Keratinocyte (primary cell): ENCODE results near the gene AGER. TPM values are rescaled to one million over a fixed set of nuclear protein-coding genes. Genes with fewer than 3 reads are reported as not detected.
"Not testable (repeated sequence)": the region's sequence is repeated elsewhere in the genome, so short reads cannot be mapped to it uniquely, and the experiment has no call there.

ENCODE experiments used
- DNase-seq: peaks from one replicate; pipeline ENCODE4 v3.0.0-alpha.2; 2011; ENCODE audit warnings: low read depth, missing footprints, low spot score
- FAIRE-seq: peaks from 2 replicates; lab custom pipeline; 2011; peaks lifted over from hg19 to GRCh38; lab: Jason Lieb, UNC
- H2AFZ ChIP-seq: 2 replicates; pipeline ENCODE4 v1.6.0; 2012; ENCODE audit warnings: low read length, control low read depth, inconsistent platforms; ENCODE audit not compliant: control insufficient read depth
- H3K27ac ChIP-seq: 2 replicates; pipeline ENCODE4 v1.5.1; 2011; ENCODE audit warnings: low read length; ENCODE audit not compliant: control insufficient read depth, insufficient read depth
- H3K27me3 ChIP-seq: 3 replicates; pipeline ENCODE4 v1.6.0; 2011; ENCODE audit warnings: low read length; ENCODE audit not compliant: control insufficient read depth, insufficient read depth; ENCODE audit errors: extremely low read depth
- H3K36me3 ChIP-seq, 2 experiments: 2 replicates in 1 of 2; 3 replicates in 1 of 2; pipeline ENCODE4 v1.5.1; 2011; ENCODE audit warnings: low read length in 2 of 2, mild to moderate bottlenecking in 1 of 2; ENCODE audit not compliant: control insufficient read depth in 2 of 2, insufficient read depth in 2 of 2; ENCODE audit errors: extremely low read depth in 1 of 2
- H3K4me1 ChIP-seq: 3 replicates; pipeline ENCODE4 v1.5.1; 2011; ENCODE audit warnings: low read length; ENCODE audit not compliant: control insufficient read depth, insufficient read depth; ENCODE audit errors: extremely low read depth
- H3K4me2 ChIP-seq: 3 replicates; pipeline ENCODE4 v1.6.0; 2011; ENCODE audit warnings: low read depth, low read length; ENCODE audit not compliant: control insufficient read depth, insufficient read depth; ENCODE audit errors: extremely low read depth
- H3K4me3 ChIP-seq, 3 experiments: fragments of 200-600 bp in 1 of 3; sonication (generic) in 1 of 3; 2 replicates in 2 of 3; 3 replicates in 1 of 3; pipeline ENCODE4 v1.5.1; 2011 to 2016; ENCODE audit warnings: low read length in 3 of 3, mild to moderate bottlenecking in 3 of 3, control low read depth in 2 of 3, inconsistent platforms in 1 of 3, low read depth in 1 of 3, mixed read lengths in 1 of 3, mixed run types in 1 of 3, moderate library complexity in 1 of 3; ENCODE audit not compliant: control insufficient read depth in 2 of 3, insufficient read depth in 2 of 3; ENCODE audit errors: extremely low read depth in 1 of 3
- H3K79me2 ChIP-seq: 2 replicates; pipeline ENCODE4 v1.6.0; 2012; ENCODE audit warnings: low read length; ENCODE audit not compliant: control insufficient read depth, insufficient read depth
- H3K9ac ChIP-seq: 3 replicates; pipeline ENCODE4 v1.6.0; 2011; ENCODE audit warnings: low read length; ENCODE audit not compliant: control insufficient read depth, insufficient read depth; ENCODE audit errors: extremely low read depth
- H3K9me1 ChIP-seq: 3 replicates; pipeline ENCODE4 v1.6.0; 2011; ENCODE audit warnings: low read length; ENCODE audit not compliant: control insufficient read depth, insufficient read depth; ENCODE audit errors: extremely low read depth
- H3K9me3 ChIP-seq: 2 replicates; pipeline ENCODE4 v1.5.1; 2012; ENCODE audit warnings: low read depth, low read length; ENCODE audit not compliant: control insufficient read depth
- H4K20me1 ChIP-seq: 3 replicates; pipeline ENCODE4 v1.6.0; 2011; ENCODE audit warnings: low read length; ENCODE audit not compliant: control insufficient read depth, insufficient read depth; ENCODE audit errors: extremely low read depth
- EZH2 ChIP-seq: IDR thresholded peaks from one replicate; pipeline ENCODE4 v1.6.1; 2012; ENCODE audit warnings: inconsistent platforms, mild to moderate bottlenecking, low read length, moderate library complexity
- dilution Hi-C: fragments of 300-500 bp; cut with MboI; formaldehyde crosslinking; loops from one replicate; pipeline ENCODE4 v1.7.0; 2020; ENCODE audit warnings: low sequenced_read_pairs; ENCODE audit not compliant: extremely low pct_ligation_motif_present
- polyA plus RNA-seq, 5 experiments: library from polyadenylated mRNA; depleted of rRNA in 3 of 5; stranded (reverse) in 3 of 5; stranded (forward) in 1 of 5; unstranded in 1 of 5; fragments of >200 nt; gene quantifications; 1 replicate in 1 of 5; 2 replicates in 3 of 5; 3 replicates in 1 of 5; pipeline versions ENCODE4 v1.2.1 to v1.2.3, GENCODE V29; 2011 to 2012; ENCODE audit warnings: missing spikeins in 2 of 5, low read depth in 1 of 5, low replicate concordance in 1 of 5
- TF ChIP-seq, protein P1 (sequence below), 3 experiments: IDR thresholded peaks in 1 of 3; conservative IDR thresholded peaks in 1 of 3; optimal IDR thresholded peaks in 1 of 3; 2 replicates in 2 of 3; 3 replicates in 1 of 3; pipeline versions ENCODE3 to v1.5.1; 2011; ENCODE audit warnings: low read length in 3 of 3, mild to moderate bottlenecking in 3 of 3, moderate library complexity in 2 of 3, control low read depth in 1 of 3, inconsistent platforms in 1 of 3; ENCODE audit not compliant: insufficient read depth in 2 of 3; ENCODE audit errors: extremely low read depth in 1 of 3

AGER gene
- polyA plus RNA-seq, 1 donor (not counting 4 experiments of a cell fraction or from before 2014, with no cell fraction given), result 2.4 TPM

DNA sequence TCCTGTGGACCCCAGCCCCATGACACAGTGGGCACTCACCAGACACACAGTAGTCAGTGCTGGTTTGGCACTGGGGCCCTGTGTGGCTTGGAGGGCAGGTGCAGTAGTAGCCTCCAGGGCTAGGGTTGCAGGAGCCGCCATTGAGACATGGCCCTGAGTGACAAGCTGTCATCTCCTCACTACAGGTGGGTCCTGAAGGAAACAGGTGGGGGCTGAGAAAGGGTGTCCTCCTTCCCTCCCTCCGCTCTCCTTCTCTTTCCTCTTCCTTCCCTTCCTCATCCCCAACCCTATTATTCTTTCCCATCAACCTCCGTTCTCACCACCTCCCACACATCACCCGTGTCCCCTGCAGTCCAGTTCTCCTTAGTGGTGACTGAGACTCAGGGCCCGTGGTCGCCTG lies 29.6 kb upstream of the AGER start:
- H3K4me1 ChIP-seq, result no peaks in the 10 kb centered on the region
- H3K36me3 ChIP-seq, result no peaks in the 10 kb centered on the region
- H3K4me2 ChIP-seq, result no peak overlapping the region
- peaks cover 5% of the 10 kb centered on the region for H3K27me3 ChIP-seq
- FAIRE-seq (no peak), DNase-seq (no peak)
- no peak overlapping the region for H3K9ac ChIP-seq
- no peak overlapping the region for H3K4me3 ChIP-seq
- H3K79me2 ChIP-seq, result no peaks in the 10 kb centered on the region
- H3K27ac ChIP-seq, result no peak overlapping the region
- H2AFZ ChIP-seq, result no peak overlapping the region
- no peaks in the 10 kb centered on the region for H4K20me1 ChIP-seq
- dilution Hi-C loops, result no loop called here
- no peak for TF ChIP-seq EZH2
- TF ChIP-seq, protein P1, sequence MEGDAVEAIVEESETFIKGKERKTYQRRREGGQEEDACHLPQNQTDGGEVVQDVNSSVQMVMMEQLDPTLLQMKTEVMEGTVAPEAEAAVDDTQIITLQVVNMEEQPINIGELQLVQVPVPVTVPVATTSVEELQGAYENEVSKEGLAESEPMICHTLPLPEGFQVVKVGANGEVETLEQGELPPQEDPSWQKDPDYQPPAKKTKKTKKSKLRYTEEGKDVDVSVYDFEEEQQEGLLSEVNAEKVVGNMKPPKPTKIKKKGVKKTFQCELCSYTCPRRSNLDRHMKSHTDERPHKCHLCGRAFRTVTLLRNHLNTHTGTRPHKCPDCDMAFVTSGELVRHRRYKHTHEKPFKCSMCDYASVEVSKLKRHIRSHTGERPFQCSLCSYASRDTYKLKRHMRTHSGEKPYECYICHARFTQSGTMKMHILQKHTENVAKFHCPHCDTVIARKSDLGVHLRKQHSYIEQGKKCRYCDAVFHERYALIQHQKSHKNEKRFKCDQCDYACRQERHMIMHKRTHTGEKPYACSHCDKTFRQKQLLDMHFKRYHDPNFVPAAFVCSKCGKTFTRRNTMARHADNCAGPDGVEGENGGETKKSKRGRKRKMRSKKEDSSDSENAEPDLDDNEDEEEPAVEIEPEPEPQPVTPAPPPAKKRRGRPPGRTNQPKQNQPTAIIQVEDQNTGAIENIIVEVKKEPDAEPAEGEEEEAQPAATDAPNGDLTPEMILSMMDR (optimal IDR thresholded peaks at IDR 0.05 in 1 of 3, IDR thresholded peaks at IDR 0.05 in 1 of 3, conservative IDR thresholded peaks at IDR 0.05 in 1 of 3; ENCODE audit: extremely low read depth in 1 of 3, insufficient read depth in 2 of 3, low read length in 3 of 3), result no peak
- no peaks in the 10 kb centered on the region for H3K9me3 ChIP-seq
- no peaks in the 10 kb centered on the region for H3K9me1 ChIP-seq

DNA sequence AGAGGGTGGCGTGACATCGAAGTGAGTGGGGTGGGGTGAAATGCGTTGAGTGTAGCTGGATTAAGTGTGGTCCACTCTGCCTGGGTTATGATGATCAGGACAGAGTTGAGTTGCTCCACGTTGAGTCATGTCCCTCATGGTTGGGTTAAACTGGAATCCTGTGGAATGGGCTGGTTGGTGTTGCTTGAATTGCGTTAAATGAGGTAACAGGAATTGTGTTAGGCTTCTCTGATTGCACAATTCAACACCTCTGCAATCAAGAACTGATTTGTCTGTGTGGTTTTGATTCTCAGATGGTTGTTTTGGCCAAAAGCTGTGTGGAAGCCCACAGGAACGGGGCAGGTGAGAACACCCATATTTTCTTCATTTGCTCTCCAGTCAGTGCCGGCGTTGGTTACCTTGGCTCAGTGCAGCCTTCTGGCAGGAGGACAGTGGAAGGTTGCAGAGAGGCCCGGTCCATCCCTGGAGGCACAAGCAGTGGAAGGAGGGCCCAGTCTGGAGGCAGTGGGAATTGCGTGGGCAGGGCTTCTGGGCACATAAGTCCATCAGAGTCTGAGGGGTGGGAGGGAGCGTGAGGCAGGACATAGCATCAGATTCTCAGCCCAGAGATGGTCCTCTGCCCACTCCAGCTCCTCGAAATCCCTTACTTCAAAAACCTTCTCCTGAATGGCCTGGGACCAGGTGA lies 28.2 kb upstream of the AGER start:
- Histone ChIP-seq H2AFZ (no peak overlapping the region), H3K4me2 (no peak overlapping the region), H3K4me3 (no peak overlapping the region), H3K9me1 (no peaks in the 10 kb centered on the region), H3K79me2 (no peaks in the 10 kb centered on the region), H3K36me3 (no peaks in the 10 kb centered on the region), H3K9ac (no peak overlapping the region), H3K27me3 (no peaks in the 10 kb centered on the region), H3K4me1 (no peaks in the 10 kb centered on the region), H3K9me3 (no peaks in the 10 kb centered on the region), H3K27ac (no peak overlapping the region), H4K20me1 (no peaks in the 10 kb centered on the region)
- dilution Hi-C loops, result no loop called here
- FAIRE-seq (no peak), DNase-seq (no peak)
- TF ChIP-seq EZH2, result no peak
- TF ChIP-seq, protein P1 (optimal IDR thresholded peaks at IDR 0.05 in 1 of 3, IDR thresholded peaks at IDR 0.05 in 1 of 3, conservative IDR thresholded peaks at IDR 0.05 in 1 of 3; ENCODE audit: extremely low read depth in 1 of 3, insufficient read depth in 2 of 3, low read length in 3 of 3), result no peak

DNA sequence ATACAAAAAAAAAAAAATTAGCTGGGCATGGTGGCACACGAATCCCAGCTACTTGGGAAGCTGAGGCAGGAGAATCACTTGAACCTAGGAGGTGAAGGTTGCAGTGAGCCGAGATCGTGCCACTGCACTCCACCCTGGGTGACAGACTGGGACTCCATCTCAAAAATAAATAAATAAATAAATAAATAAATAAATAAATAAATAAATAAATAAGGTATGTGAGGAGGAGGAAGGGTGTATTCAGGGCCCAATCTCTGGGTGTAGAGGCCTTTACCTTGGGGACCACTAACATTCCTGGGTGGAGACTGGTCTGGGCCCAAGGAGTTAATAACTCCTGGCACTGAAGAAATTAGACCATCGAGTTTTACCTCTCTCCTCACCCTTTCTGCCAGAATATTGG lies 27.4 kb upstream of the AGER start:
- H3K9me3 ChIP-seq, H3K27ac ChIP-seq, H3K36me3 ChIP-seq, H3K4me3 ChIP-seq, H4K20me1 ChIP-seq, FAIRE-seq, H2AFZ ChIP-seq, H3K27me3 ChIP-seq, H3K9ac ChIP-seq, H3K4me1 ChIP-seq, H3K79me2 ChIP-seq, H3K4me2 ChIP-seq, dilution Hi-C loops, H3K9me1 ChIP-seq, DNase-seq: not testable (repeated sequence)
